Measurements from ENCODE around the gene EVA1C. TPM values are rescaled to one million over a fixed set of nuclear protein-coding genes. Genes with fewer than 3 reads are reported as not detected.

Gene EVA1C
- total and polyA plus RNA-seq, 2 donors (not counting 1 experiment from before 2014, with no cell fraction given): 0.84 to 1.6 TPM

DNA sequence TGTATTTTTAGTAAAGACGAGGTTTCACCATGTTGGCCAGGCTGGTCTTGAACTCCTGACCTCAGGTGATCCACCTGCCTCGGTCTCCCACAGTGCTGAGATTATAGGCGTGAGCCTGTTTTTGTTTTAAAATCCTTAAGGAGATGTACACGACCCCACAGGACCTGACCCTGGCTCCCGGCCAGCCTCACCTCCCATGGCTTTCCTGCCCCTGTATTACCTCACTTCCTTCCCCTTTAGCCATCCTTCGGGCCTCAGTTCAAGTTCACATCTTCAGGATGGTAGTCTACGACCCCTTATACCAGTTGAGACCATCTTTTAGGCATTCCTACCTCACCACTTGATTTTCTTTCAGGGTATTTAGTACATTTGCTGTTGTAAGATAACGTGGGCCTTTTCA is 136.5 kb downstream of the EVA1C start:
- DNase-seq (no peak), ATAC-seq (ENCODE audit: low read depth) (no peak)
- Histone ChIP-seq H3K9me3 (ENCODE audit: control extremely low read depth in 1 of 3, control insufficient read depth in 2 of 3, insufficient read depth in 1 of 3, low read length in 2 of 3) (no peaks in the 10 kb centered on the region), H3K9ac (ENCODE audit: low read length) (no peak overlapping the region), H4K20me1 (ENCODE audit: control insufficient read depth, insufficient read depth, low read length, poor library complexity, severe bottlenecking) (no peaks in the 10 kb centered on the region), H3K4me2 (replicated peaks; ENCODE audit: low read depth, low read length, poor library complexity, severe bottlenecking) (no peak overlapping the region), H3K27me3 (replicated peaks in 1 of 4; ENCODE audit: control extremely low read depth in 1 of 4, control insufficient read depth in 3 of 4, insufficient read depth in 4 of 4, low read length in 3 of 4) (peaks cover 0 to 3% (median 0%) of the 10 kb centered on the region in 4 experiments), H3K4me1 (ENCODE audit: control insufficient read depth in 2 of 2, insufficient read depth in 2 of 2, low read length in 2 of 2) (no peaks in the 10 kb centered on the region), H3K79me2 (ENCODE audit: control insufficient read depth, insufficient read depth, low read length) (no peaks in the 10 kb centered on the region), H3K36me3 (replicated peaks in 1 of 2; ENCODE audit: control extremely low read depth in 1 of 2, control insufficient read depth in 1 of 2, extremely low read depth in 1 of 2, insufficient read depth in 2 of 2, low read length in 1 of 2) (no peaks in the 10 kb centered on the region), H3K4me3 (ENCODE audit: control extremely low read depth in 1 of 5, extremely low read depth in 1 of 5, insufficient read depth in 1 of 5, low read depth in 2 of 5, low read length in 4 of 5) (no peak overlapping the region), H2AFZ (ENCODE audit: insufficient read depth, low read depth, low read length, poor library complexity, severe bottlenecking) (no peak overlapping the region), H3K27ac (ENCODE audit: low read length in 2 of 2) (no peak overlapping the region)
- WGBS (ENCODE audit: insufficient coverage): 62% methylated on average over 6 of the region's 8 CpGs
- no peak overlapping the region for H3K4me3 Mint-ChIP-seq
- intact Hi-C loops (cut with micrococcal nuclease): no loop called here
- no peak overlapping the region for H3K27ac Mint-ChIP-seq
- ChIA-PET CTCF (no interaction called here), POLR2A (no interaction called here)
- peaks cover 16% of the 10 kb centered on the region for H3K27me3 Mint-ChIP-seq
- H3K9me3 Mint-ChIP-seq (ENCODE audit: insufficient read depth): no peaks in the 10 kb centered on the region
- TF ChIP-seq EZH2 (IDR thresholded peaks at IDR 0.05; ENCODE audit: borderline replicate concordance, insufficient read depth, low read depth, low read length, poor library complexity, severe bottlenecking) (no peak), CTCF (IDR thresholded peaks at IDR 0.05) (no peak)
- no peaks in the 10 kb centered on the region for H3K4me1 Mint-ChIP-seq

- H3K9ac ChIP-seq (ENCODE audit: low read length): no peak overlapping the region
- Mint-ChIP-seq H3K4me1 (no peaks in the 10 kb centered on the region), H3K27ac (no peak overlapping the region), H3K4me3 (no peak overlapping the region), H3K9me3 (ENCODE audit: insufficient read depth) (no peaks in the 10 kb centered on the region), H3K27me3 (peaks cover 16% of the 10 kb centered on the region)
- no peaks in the 10 kb centered on the region for H3K9me3 ChIP-seq (ENCODE audit: control extremely low read depth in 1 of 3, control insufficient read depth in 2 of 3, insufficient read depth in 1 of 3, low read length in 2 of 3)
- CTCF ChIA-PET: no interaction called here
- TF ChIP-seq EZH2 (IDR thresholded peaks at IDR 0.05; ENCODE audit: borderline replicate concordance, insufficient read depth, low read depth, low read length, poor library complexity, severe bottlenecking): no peak
- TF ChIP-seq CTCF (IDR thresholded peaks at IDR 0.05): no peak
- H3K4me1 ChIP-seq (ENCODE audit: control insufficient read depth in 2 of 2, insufficient read depth in 2 of 2, low read length in 2 of 2): no peaks in the 10 kb centered on the region
- intact Hi-C loops (cut with micrococcal nuclease): no loop called here
- WGBS (ENCODE audit: insufficient coverage): no CpG with 5 or more reads among the region's 1 CpG
- DNase-seq (no peak), ATAC-seq (ENCODE audit: low read depth) (no peak)
- H3K36me3 ChIP-seq (replicated peaks in 1 of 2; ENCODE audit: control extremely low read depth in 1 of 2, control insufficient read depth in 1 of 2, extremely low read depth in 1 of 2, insufficient read depth in 2 of 2, low read length in 1 of 2): no peaks in the 10 kb centered on the region
- H4K20me1 ChIP-seq (ENCODE audit: control insufficient read depth, insufficient read depth, low read length, poor library complexity, severe bottlenecking): no peaks in the 10 kb centered on the region
- POLR2A ChIA-PET: no interaction called here
- H3K79me2 ChIP-seq (ENCODE audit: control insufficient read depth, insufficient read depth, low read length): no peaks in the 10 kb centered on the region
- H2AFZ ChIP-seq (ENCODE audit: insufficient read depth, low read depth, low read length, poor library complexity, severe bottlenecking): no peak overlapping the region
- H3K27ac ChIP-seq (ENCODE audit: low read length in 2 of 2): no peak overlapping the region
- H3K4me2 ChIP-seq (replicated peaks; ENCODE audit: low read depth, low read length, poor library complexity, severe bottlenecking): no peak overlapping the region
- H3K4me3 ChIP-seq (ENCODE audit: control extremely low read depth in 1 of 5, extremely low read depth in 1 of 5, insufficient read depth in 1 of 5, low read depth in 2 of 5, low read length in 4 of 5): no peak overlapping the region
- peaks cover 0 to 3% (median 0%) of the 10 kb centered on the region in 4 experiments for H3K27me3 ChIP-seq (replicated peaks in 1 of 4; ENCODE audit: control extremely low read depth in 1 of 4, control insufficient read depth in 3 of 4, insufficient read depth in 4 of 4, low read length in 3 of 4)
Measured at GRCh38 chr21:32549440-32549839, 136.9 kb downstream of the EVA1C start.
